Neural progenitor cell (in vitro differentiated cells): ENCODE data around the gene TCAF1. TPM values are rescaled to one million over a fixed set of nuclear protein-coding genes. Genes with fewer than 3 reads are reported as not detected.

Experiments
- DNase-seq: peaks from one replicate; pipeline ENCODE4 v3.0.0-alpha.2; 2016; ENCODE audit warnings: low spot score
- H2AFZ ChIP-seq: fragments of 200-600 bp; sonication (generic); replicated peaks from 2 replicates; pipeline ENCODE4 v1.6.1; 2016; ENCODE audit warnings: antibody characterized with exemption
- H3F3A ChIP-seq: fragments of 200-600 bp; sonication (generic); 2 replicates; pipeline ENCODE4 v1.6.1; 2016; ENCODE audit warnings: antibody characterized with exemption, low read depth
- H3K27ac ChIP-seq: fragments of 200-600 bp; sonication (generic); 2 replicates; pipeline ENCODE4 v1.5.1; 2016; ENCODE audit warnings: mild to moderate bottlenecking
- H3K27me3 ChIP-seq: fragments of 200-600 bp; sonication (generic); 2 replicates; pipeline ENCODE4 v1.6.1; 2016; ENCODE audit warnings: mild to moderate bottlenecking, moderate library complexity
- H3K36me3 ChIP-seq: fragments of 200-600 bp; sonication (generic); 2 replicates; pipeline ENCODE4 v1.5.1; 2016
- H3K4me1 ChIP-seq: fragments of 200-600 bp; sonication (generic); 2 replicates; pipeline ENCODE4 v1.6.1; 2016; ENCODE audit warnings: mixed run types
- H3K4me2 ChIP-seq: fragments of 200-600 bp; sonication (generic); 2 replicates; pipeline ENCODE4 v1.6.1; 2016
- H3K4me3 ChIP-seq: fragments of 200-600 bp; sonication (generic); 2 replicates; pipeline ENCODE4 v1.5.1; 2016
- H3K79me2 ChIP-seq: fragments of 200-600 bp; sonication (generic); 2 replicates; pipeline ENCODE4 v1.6.1; 2016; ENCODE audit warnings: low read depth
- H3K9ac ChIP-seq: fragments of 200-600 bp; sonication (generic); 2 replicates; pipeline ENCODE4 v1.6.1; 2016
- H3K9me3 ChIP-seq: fragments of 200-600 bp; sonication (generic); 2 replicates; pipeline ENCODE4 v1.5.1; 2016; ENCODE audit warnings: low read depth
- H4K20me1 ChIP-seq: fragments of 200-600 bp; sonication (generic); 2 replicates; pipeline ENCODE4 v1.6.1; 2016; ENCODE audit warnings: low read depth
- H3K27ac Mint-ChIP-seq: 3 replicates; pipeline ENCODE4 v1.8.0; 2021; ENCODE audit warnings: mixed read lengths
- H3K27me3 Mint-ChIP-seq: 2 replicates; pipeline ENCODE4 v1.8.0; 2022; ENCODE audit warnings: low read depth, mild to moderate bottlenecking, inconsistent platforms, moderate library complexity, mixed read lengths; ENCODE audit not compliant: insufficient read depth
- H3K36me3 Mint-ChIP-seq: 3 replicates; pipeline ENCODE4 v1.8.0; 2021; ENCODE audit warnings: mixed read lengths
- H3K4me1 Mint-ChIP-seq: 3 replicates; pipeline ENCODE4 v1.8.0; 2021; ENCODE audit warnings: mixed read lengths
- H3K4me3 Mint-ChIP-seq: 3 replicates; pipeline ENCODE4 v1.8.0; 2021; ENCODE audit warnings: mild to moderate bottlenecking, moderate library complexity, mixed read lengths
- H3K9me3 Mint-ChIP-seq: 3 replicates; pipeline ENCODE4 v1.8.0; 2020; ENCODE audit warnings: mixed read lengths
- EZH2 ChIP-seq: fragments of 200-600 bp; sonication (generic); IDR thresholded peaks from 2 replicates; pipeline ENCODE4 v1.6.1; 2017; ENCODE audit warnings: antibody characterized with exemption, mild to moderate bottlenecking, moderate library complexity
- EZH2phosphoT487 ChIP-seq: fragments of 200-600 bp; sonication (generic); IDR thresholded peaks from 2 replicates; pipeline ENCODE4 v1.6.1; 2017; ENCODE audit warnings: antibody characterized with exemption
- total RNA-seq: library from RNA; depleted of rRNA; stranded (reverse); fragments of >200 nt; gene quantifications from 2 replicates; pipeline ENCODE4 v1.2.3, GENCODE V29; 2015; ENCODE audit warnings: low replicate concordance
- TF ChIP-seq, protein P1 (sequence below): fragments of 200-600 bp; sonication (generic); IDR thresholded peaks from 2 replicates; pipeline ENCODE4 v1.5.1; 2017; ENCODE audit warnings: antibody characterized with exemption, mild to moderate bottlenecking

Gene TCAF1
- total RNA-seq, 1 donor from 2014 or later, result 71.0 TPM

DNA sequence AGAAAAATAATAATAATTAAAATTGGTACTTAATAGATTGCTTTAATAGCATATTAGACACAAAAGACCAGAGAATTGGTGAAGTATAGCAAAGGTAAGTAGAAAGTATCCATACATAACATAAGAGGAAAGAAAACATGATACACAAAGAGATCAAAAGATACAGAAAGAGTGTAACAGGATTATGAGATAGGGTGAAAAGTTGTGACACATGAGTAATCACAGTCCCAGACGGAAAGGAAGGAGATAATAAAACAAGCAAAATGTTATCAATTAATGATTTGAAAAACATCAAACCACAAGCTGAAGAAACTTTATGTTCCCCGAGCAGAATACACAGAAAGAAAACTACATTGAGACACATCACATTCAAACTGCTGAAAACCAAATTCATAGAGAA is 10.5 kb downstream of the TCAF1 start:
- peaks cover 55% of the 10 kb centered on the region for H3K9me3 Mint-ChIP-seq

DNA sequence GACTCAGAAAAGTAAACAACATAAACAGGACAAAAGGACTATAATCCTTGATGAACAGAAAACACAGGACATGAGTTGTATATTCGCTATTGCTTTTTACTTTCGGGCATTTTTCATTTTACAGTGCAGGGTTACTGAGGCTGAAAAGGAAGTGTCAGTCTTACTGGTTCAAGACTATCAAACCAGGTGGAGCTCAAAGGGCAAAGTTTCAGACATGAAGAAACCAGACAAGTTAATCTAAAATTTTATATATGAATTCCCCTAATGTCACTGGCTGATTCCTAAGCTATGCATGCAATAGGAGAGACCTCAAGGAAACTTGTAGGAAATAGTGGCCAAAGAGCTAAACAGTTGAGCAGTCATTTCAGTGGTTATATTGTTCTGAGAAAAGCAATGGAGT is 11.4 kb downstream of the TCAF1 start:
- TF ChIP-seq, protein P1, sequence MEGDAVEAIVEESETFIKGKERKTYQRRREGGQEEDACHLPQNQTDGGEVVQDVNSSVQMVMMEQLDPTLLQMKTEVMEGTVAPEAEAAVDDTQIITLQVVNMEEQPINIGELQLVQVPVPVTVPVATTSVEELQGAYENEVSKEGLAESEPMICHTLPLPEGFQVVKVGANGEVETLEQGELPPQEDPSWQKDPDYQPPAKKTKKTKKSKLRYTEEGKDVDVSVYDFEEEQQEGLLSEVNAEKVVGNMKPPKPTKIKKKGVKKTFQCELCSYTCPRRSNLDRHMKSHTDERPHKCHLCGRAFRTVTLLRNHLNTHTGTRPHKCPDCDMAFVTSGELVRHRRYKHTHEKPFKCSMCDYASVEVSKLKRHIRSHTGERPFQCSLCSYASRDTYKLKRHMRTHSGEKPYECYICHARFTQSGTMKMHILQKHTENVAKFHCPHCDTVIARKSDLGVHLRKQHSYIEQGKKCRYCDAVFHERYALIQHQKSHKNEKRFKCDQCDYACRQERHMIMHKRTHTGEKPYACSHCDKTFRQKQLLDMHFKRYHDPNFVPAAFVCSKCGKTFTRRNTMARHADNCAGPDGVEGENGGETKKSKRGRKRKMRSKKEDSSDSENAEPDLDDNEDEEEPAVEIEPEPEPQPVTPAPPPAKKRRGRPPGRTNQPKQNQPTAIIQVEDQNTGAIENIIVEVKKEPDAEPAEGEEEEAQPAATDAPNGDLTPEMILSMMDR, result no peak
- TF ChIP-seq EZH2 (no peak), EZH2phosphoT487 (no peak)
- Histone ChIP-seq H3K36me3 (no peaks in the 10 kb centered on the region), H3K4me1 (no peaks in the 10 kb centered on the region), H3K79me2 (peaks cover 87% of the 10 kb centered on the region), H3K27ac (no peak overlapping the region), H2AFZ (no peak overlapping the region), H3K9me3 (no peaks in the 10 kb centered on the region), H4K20me1 (peaks cover 34% of the 10 kb centered on the region), H3K4me3 (no peak overlapping the region), H3K27me3 (no peaks in the 10 kb centered on the region), H3F3A (peaks cover 21% of the 10 kb centered on the region), H3K9ac (no peak overlapping the region), H3K4me2 (no peak overlapping the region)
- Mint-ChIP-seq H3K9me3 (peaks cover 50% of the 10 kb centered on the region), H3K27ac (no peak overlapping the region), H3K36me3 (peaks cover 57% of the 10 kb centered on the region), H3K4me1 (peaks cover 5% of the 10 kb centered on the region), H3K27me3 (no peaks in the 10 kb centered on the region), H3K4me3 (no peak overlapping the region)
- DNase-seq, result no peak

More for the DNA sequence above, 10.5 kb downstream of the TCAF1 start:
- H3K36me3 ChIP-seq, result no peaks in the 10 kb centered on the region
- H3K4me3 ChIP-seq, result no peak overlapping the region
- H3K9me3 ChIP-seq, result no peaks in the 10 kb centered on the region
- no peak overlapping the region for H3K27ac Mint-ChIP-seq
- H3K9ac ChIP-seq, result no peak overlapping the region
- peaks cover 37% of the 10 kb centered on the region for H4K20me1 ChIP-seq
- H3K4me3 Mint-ChIP-seq, result no peak overlapping the region
- H3K79me2 ChIP-seq, result peaks cover 96% of the 10 kb centered on the region
- H3F3A ChIP-seq, result peaks cover 15% of the 10 kb centered on the region
- no peak for DNase-seq
- H3K4me1 ChIP-seq, result peaks cover 8% of the 10 kb centered on the region
- H2AFZ ChIP-seq, result no peak overlapping the region
- H3K36me3 Mint-ChIP-seq, result peaks cover 62% of the 10 kb centered on the region
- peaks cover 3% of the 10 kb centered on the region for H3K4me1 Mint-ChIP-seq
- no peak overlapping the region for H3K27ac ChIP-seq
- H3K4me2 ChIP-seq, result no peak overlapping the region
- no peaks in the 10 kb centered on the region for H3K27me3 ChIP-seq
- H3K27me3 Mint-ChIP-seq, result no peaks in the 10 kb centered on the region
- TF ChIP-seq EZH2 (no peak), EZH2phosphoT487 (no peak)
- TF ChIP-seq, protein P1, result no peak

DNA sequence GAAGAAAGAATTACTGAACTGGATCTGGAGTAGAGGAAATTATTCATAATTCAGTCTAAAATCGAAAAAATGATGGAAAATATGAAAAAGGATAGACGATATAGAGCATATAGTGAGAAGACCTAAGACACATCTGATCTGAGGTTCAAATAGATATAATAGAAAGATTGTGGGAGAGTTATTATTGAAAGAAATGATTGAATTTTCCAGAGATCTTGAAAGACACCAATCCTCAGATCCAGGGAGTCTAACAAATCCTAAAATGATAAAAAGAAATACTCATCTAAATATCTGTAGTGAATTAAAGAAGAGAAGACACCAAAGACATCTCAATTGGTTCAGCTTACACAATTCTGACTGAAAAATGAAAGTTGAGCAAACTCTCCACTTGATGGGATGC is 12.9 kb downstream of the TCAF1 start:
- peaks cover 78% of the 10 kb centered on the region for H3K79me2 ChIP-seq
- H3K4me1 ChIP-seq, result peaks cover 8% of the 10 kb centered on the region
- Mint-ChIP-seq H3K36me3 (peaks cover 46% of the 10 kb centered on the region), H3K9me3 (peaks cover 40% of the 10 kb centered on the region), H3K4me3 (no peak overlapping the region), H3K27ac (no peak overlapping the region), H3K27me3 (no peaks in the 10 kb centered on the region), H3K4me1 (peaks cover 10% of the 10 kb centered on the region)
- H3F3A ChIP-seq, result peaks cover 24% of the 10 kb centered on the region
- H3K27me3 ChIP-seq, result peaks cover 2% of the 10 kb centered on the region
- H3K36me3 ChIP-seq, result no peaks in the 10 kb centered on the region
- no peaks in the 10 kb centered on the region for H3K9me3 ChIP-seq
- H3K9ac ChIP-seq, result no peak overlapping the region
- H3K27ac ChIP-seq, result no peak overlapping the region
- no peak for TF ChIP-seq EZH2phosphoT487
- H3K4me3 ChIP-seq, result no peak overlapping the region
- H4K20me1 ChIP-seq, result peaks cover 30% of the 10 kb centered on the region
- no peak for DNase-seq
- no peak overlapping the region for H2AFZ ChIP-seq
- H3K4me2 ChIP-seq, result no peak overlapping the region

DNA sequence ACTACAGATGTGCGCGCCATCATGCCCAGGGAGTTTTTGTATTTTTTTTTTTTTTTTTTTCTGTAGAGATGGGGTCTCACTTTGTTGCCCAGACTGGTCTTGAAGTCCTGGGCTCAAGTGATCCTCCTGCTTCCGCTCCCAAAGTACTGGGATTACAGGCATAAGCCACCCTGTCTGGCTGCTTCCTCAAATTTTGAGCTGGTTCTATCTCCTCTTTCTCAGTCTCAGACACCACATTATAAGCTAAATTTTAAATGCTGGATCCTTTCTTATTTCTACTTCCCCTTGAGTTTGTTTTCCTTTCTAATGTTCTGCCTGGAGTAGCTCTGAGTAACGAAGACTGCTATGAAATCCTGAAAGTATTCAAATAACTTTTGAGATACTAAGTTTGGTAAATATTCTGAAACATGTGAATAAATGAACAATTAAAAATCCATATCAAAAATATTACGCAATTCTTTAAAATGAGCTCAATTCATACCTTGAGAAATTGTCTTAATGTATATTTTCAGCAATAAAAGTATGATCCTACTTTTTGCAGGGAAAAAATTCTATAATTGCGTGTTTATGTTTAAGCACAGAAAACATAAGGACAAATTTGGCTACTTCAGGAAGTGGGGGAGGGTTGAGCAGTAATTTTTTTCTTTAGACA is 15.0 kb downstream of the TCAF1 start:
- peaks cover 7% of the 10 kb centered on the region for H3K27me3 ChIP-seq
- H3K36me3 ChIP-seq, result no peaks in the 10 kb centered on the region
- no peak overlapping the region for H3K27ac Mint-ChIP-seq
- H3K36me3 Mint-ChIP-seq, result peaks cover 42% of the 10 kb centered on the region
- H3K4me1 ChIP-seq, result peaks cover 17% of the 10 kb centered on the region
- no peak overlapping the region for H3K27ac ChIP-seq
- no peak overlapping the region for H3K4me3 Mint-ChIP-seq
- peaks cover 28% of the 10 kb centered on the region for H3F3A ChIP-seq
- TF ChIP-seq, protein P1, result no peak
- TF ChIP-seq EZH2 (no peak), EZH2phosphoT487 (no peak)
- H3K4me2 ChIP-seq, result no peak overlapping the region
- H3K9me3 ChIP-seq, result no peaks in the 10 kb centered on the region
- H4K20me1 ChIP-seq, result peaks cover 22% of the 10 kb centered on the region
- H2AFZ ChIP-seq, result no peak overlapping the region
- peaks cover 57% of the 10 kb centered on the region for H3K79me2 ChIP-seq
- H3K9me3 Mint-ChIP-seq, result peaks cover 33% of the 10 kb centered on the region
- peaks cover 21% of the 10 kb centered on the region for H3K4me1 Mint-ChIP-seq
- H3K4me3 ChIP-seq, result no peak overlapping the region
- H3K9ac ChIP-seq, result no peak overlapping the region
- H3K27me3 Mint-ChIP-seq, result peaks cover 6% of the 10 kb centered on the region
- DNase-seq, result no peak
